ENCODE data around the gene MRC2.

Gene MRC2

GRCh38 chr17:62618647-62619416 lies 8.6 kb upstream of the MRC2 start:
- TF ChIP-seq CTCF (conservative IDR thresholded peaks at IDR 0.05; ENCODE audit: control insufficient read depth, insufficient read depth, low read depth, low read length) = no peak
- DNase-seq (ENCODE audit: low read depth) = no peak
- no peak overlapping the region for H3K4me3 ChIP-seq (ENCODE audit: control insufficient read depth, low read depth, low read length)

GRCh38 chr17:62619417-62620155 lies 7.9 kb upstream of the MRC2 start:
- no peak for TF ChIP-seq CTCF (conservative IDR thresholded peaks at IDR 0.05; ENCODE audit: control insufficient read depth, insufficient read depth, low read depth, low read length)
- no peak for DNase-seq (ENCODE audit: low read depth)
- no peak overlapping the region for H3K4me3 ChIP-seq (ENCODE audit: control insufficient read depth, low read depth, low read length)

GRCh38 chr17:62621223-62621622 lies 6.2 kb upstream of the MRC2 start:
- no peak overlapping the region for H3K4me3 ChIP-seq (ENCODE audit: control insufficient read depth, low read depth, low read length)
- TF ChIP-seq CTCF (conservative IDR thresholded peaks at IDR 0.05; ENCODE audit: control insufficient read depth, insufficient read depth, low read depth, low read length) = no peak
- DNase-seq (ENCODE audit: low read depth) = no peak

- no peak for DNase-seq (ENCODE audit: low read depth)
Measured at GRCh38 chr17:62625184-62625869, 2.1 kb upstream of the MRC2 start.

GRCh38 chr17:62625870-62626200 lies 1.6 kb upstream of the MRC2 start:
- no peak for DNase-seq (ENCODE audit: low read depth)
- no peak for TF ChIP-seq CTCF (conservative IDR thresholded peaks at IDR 0.05; ENCODE audit: control insufficient read depth, insufficient read depth, low read depth, low read length)
- no peak overlapping the region for H3K4me3 ChIP-seq (ENCODE audit: control insufficient read depth, low read depth, low read length)

More at GRCh38 chr17:62625184-62625869, 2.1 kb upstream of the MRC2 start:
- H3K4me3 ChIP-seq (ENCODE audit: control insufficient read depth, low read depth, low read length) = no peak overlapping the region
- TF ChIP-seq CTCF (conservative IDR thresholded peaks at IDR 0.05; ENCODE audit: control insufficient read depth, insufficient read depth, low read depth, low read length) = no peak

GRCh38 chr17:62626719-62627218 lies 701 bp upstream of the MRC2 start:
- TF ChIP-seq CTCF (conservative IDR thresholded peaks at IDR 0.05; ENCODE audit: control insufficient read depth, insufficient read depth, low read depth, low read length) = no peak
- peak; percentile 95 for DNase-seq (ENCODE audit: low read depth)
- peak overlapping the region; percentile 81 for H3K4me3 ChIP-seq (ENCODE audit: control insufficient read depth, low read depth, low read length)

Measured in fibroblast of mammary gland (primary cell).